HG03103 (cell line): ENCODE data around the gene LOX.
A peak's percentile ranks its signal among the peaks of the same experiment; 100 is the strongest.
"Not testable (repeated sequence)": the region's sequence is repeated elsewhere in the genome, so short reads cannot be mapped to it uniquely, and the experiment has no call there.

Experiments
- ATAC-seq: cut with Tn5 transposase; IDR thresholded peaks from one replicate; pipeline ENCODE4 v1.9.1; 2021; ENCODE audit warnings: low read depth; ENCODE audit not compliant: unreplicated experiment

The LOX gene

DNA sequence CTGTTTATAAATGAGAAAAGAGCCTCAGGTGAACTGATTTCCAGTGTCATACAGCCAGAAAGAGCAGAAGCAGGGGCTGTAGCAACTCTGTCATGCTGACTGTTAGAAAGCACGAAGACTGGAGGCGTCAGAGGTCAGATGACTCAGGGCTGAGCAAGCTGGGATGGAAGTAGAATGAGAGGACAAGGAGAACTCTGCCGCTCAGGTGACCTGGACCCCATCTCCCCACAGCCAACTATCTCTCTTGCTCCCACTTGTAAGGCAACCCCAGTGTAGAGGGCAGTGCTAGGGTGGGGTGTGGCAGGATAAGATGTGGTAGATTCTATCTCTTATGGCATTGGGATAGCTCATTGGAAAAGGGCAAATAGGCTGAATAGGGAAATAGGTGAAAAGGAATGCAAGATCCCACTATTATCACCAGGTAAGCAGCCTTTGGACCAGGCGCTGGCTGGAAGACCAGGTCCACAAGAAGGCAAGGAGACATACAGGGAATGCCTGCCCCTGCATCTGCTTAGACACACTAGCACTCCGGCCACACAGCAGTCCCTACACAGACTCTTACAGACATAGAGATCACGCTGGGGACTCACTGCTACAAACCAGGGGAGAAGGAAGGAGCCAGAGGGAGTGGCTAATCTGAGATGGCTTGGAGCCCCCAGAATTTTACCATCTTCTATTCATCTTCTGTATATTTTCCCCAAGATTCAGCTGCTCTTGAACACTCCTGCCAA lies 21.2 kb upstream of the LOX start:
- ATAC-seq = no peak

DNA sequence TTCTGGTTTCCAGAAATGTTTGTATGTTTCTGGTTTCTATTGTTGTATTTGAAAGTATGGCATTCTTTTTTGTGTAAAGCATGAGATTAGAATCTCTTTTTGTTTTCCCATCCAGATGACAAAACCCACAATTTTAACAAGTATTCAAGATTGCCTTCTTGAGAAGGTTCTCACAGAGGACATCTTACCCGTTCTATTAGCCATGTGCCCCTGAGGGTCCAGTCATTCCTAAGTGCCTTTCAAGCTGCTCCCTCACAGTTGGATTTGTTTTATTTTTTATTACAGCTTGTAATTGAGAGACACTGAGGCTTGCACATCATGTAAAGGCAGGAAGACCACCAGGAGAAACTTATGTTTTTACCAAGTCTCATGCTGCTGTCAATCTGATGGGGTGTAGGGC lies 19.3 kb upstream of the LOX start:
- ATAC-seq = no peak

DNA sequence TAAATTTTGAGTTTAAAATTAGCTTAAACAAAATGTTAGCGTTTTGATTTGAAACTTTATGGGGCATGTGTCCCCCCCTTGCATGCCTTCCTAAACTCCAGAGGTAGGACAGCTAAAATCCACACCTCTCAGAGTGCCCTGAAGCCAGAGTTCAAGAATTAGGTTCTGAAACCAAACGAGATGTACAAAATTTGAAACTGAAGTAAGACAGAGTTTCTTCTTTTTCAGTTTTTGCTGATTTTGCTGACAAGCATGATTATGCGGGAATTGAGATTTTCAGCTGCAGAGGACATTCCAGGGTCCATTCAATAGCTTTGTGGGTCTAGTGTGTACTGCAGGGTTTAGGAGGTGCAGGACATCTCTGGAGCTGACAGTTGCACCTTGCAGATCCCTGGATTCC lies 17.1 kb upstream of the LOX start:
- no peak for ATAC-seq

DNA sequence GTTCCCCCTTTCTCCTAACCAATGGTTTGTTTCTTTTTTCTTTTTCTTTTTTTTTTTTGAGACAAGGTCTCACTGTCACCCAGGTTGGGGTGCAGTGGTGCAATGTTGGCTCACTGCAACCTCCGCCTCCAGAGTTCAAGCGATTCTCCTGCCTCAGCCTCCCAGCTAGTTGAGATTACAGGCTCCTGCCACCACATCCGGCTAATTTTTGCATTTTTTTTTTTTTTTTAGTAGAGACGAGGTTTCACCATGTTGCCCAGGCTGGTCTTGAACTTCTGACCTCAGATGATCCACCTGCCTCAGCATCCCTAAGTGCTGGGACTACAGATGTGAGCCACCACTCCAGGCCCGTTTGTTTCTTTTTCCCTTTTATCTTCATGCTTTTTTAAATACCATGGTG lies 16.2 kb upstream of the LOX start:
- not testable (repeated sequence) for ATAC-seq

DNA sequence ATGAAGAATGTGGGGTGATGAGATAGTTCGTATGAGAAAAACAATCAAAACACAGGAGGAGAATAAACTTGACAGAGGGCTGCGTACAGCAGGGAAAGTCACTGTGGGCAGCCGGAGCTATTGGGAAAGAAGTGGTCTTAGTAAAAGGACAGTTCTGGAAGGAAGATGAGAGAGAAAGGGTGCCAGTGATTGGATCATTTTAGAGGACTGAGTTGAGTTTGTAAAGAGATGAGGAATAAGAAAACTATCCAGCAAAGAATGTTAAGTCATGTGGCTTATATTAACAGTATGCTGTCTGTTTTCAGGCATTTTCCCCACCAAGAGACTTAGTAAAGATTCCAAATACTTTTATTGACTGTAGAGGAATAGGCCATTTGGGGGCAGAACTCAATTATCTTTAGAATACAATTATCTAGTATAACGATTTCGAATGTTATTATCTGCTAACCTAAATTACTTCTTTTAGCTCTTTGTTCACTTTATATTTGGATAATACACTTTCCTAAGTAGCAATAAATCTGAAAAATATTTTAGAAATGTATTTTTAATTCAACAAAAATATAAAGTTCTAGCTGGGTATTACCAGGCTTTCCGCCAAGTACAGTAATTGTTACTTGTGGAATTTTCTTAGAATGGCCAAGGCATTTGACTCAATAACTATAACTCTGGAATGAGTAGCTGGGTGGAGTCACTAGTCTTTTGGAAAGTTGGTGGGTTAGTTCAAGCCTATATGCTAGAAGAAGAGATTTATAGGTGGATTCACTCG lies 15.5 kb upstream of the LOX start:
- no peak for ATAC-seq

DNA sequence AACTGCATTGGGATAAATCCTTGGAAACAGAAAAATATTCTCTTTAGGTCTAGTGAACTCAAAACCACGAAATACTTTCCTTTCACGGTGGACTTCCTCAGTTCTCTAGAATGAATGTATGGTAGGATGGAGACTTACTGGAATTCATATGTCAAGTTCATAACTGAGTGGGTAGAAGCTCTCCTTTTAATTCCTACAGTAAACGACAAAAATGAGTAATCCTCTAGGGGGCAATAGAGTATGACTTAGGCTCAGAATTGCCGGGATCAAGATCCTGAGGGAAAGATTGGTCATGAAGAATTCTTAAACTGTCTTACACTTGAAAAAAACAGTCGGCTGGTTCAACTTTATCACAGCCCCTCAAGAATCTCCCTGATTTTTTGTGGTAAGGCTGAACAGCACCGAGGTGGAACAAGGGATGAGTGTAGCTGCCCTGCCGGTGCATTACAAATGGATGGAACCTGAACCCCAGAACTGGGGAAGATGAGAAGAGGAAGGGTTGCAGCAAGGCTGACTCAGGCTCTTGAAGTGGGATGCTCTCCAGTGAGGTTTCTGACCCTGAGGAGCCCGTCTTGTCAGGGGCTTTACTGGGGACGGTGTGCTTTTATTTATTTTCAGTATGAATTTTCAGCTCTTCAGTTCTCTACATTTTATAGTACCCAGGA lies 14.0 kb upstream of the LOX start:
- no peak for ATAC-seq

DNA sequence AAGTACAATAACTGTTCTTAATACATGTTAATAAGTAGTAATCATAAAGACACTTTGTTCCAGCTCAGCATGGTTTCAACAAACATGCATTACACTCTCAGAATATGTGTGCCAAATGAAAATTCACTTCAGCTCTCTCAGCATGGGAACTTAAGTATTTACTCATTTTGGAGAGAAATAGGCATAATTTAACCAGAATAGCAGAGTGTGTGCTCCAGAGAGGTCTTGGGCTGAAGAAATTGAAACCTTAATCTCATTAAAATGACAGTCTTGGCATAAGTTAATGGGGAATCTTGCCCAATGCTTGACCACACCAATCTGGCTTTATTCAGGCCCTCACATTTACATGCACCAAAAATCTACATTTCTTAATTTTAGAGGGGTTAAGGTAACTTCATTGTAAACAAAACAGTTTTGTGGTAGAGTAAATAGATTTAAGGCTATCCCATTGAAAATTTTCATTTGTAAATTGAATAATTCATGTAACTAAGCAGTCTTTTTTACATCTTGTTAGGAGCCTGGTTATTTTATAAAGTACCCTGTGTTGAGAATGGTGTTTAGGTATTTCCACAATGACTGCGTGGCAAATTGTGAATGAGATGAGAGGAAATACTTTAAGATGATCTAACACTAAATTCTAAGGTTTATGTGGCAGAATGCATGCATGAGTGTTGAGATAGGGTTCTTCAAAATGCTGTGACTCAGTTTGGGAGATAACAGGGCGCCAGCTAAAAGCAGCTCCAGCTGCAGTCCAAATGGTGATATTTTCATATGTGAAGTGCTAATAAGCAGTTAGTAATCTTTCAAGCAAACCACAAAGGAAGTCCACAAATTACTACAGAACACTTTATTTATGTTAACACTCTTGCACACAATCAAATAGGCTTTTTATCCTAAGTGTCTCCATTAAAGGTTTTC lies 11.3 kb upstream of the LOX start:
- no peak for ATAC-seq

DNA sequence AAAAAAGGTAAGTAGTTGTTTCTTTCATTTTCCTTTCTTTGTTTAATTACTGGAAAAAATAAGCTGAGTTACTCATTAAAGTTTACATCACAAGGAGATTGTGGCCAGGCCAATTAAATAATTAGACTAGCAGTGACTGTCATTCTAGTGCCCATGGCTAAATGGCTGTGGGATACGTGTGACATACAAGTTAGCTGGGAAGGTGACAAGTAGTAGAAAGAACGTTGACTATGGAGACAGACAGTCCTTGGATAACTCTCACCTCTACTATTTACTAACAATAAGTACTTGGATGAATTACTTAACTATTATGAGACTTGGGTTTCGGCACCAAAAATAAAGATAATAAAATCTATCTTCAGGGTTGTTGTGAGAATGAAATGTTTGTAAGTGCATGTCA lies 7.0 kb upstream of the LOX start:
- ATAC-seq = no peak

DNA sequence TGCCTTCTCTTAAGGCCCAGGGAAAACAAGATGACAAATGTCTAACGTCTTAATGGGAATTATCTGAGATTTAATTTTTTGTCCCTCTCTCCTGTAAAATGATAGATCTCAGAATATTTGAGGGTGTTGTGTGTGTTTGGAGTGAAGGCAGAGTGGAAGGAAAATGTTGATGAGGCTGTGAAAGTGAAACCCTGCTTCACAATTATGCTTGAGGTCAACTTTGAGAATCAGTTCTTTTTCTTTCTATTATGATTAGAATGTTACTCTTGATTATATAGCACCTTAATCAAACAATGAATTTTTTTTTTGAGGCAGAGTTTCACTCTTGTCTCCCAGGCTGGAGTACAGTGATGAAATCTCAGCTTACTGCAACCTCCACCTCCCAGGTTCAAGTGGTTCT lies 5.5 kb upstream of the LOX start:
- ATAC-seq = no peak

DNA sequence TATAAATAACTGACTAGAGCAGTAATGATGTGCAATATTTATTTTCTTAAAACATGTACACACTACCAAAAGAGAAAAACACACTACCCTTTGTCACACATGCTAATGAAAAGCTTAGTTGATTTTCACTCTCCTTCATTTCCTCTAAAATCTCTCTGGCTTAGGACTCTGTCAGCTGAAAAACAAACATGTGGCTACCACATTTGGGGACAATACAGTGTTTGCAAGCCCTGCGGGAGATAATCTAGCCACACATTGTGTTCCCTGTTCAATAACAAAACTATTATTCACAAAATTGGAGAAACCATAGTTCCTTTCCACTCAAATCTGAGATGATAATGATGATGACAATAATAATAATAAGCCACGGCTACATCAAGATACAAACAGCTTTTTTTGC lies 3.5 kb upstream of the LOX start:
- ATAC-seq = no peak

DNA sequence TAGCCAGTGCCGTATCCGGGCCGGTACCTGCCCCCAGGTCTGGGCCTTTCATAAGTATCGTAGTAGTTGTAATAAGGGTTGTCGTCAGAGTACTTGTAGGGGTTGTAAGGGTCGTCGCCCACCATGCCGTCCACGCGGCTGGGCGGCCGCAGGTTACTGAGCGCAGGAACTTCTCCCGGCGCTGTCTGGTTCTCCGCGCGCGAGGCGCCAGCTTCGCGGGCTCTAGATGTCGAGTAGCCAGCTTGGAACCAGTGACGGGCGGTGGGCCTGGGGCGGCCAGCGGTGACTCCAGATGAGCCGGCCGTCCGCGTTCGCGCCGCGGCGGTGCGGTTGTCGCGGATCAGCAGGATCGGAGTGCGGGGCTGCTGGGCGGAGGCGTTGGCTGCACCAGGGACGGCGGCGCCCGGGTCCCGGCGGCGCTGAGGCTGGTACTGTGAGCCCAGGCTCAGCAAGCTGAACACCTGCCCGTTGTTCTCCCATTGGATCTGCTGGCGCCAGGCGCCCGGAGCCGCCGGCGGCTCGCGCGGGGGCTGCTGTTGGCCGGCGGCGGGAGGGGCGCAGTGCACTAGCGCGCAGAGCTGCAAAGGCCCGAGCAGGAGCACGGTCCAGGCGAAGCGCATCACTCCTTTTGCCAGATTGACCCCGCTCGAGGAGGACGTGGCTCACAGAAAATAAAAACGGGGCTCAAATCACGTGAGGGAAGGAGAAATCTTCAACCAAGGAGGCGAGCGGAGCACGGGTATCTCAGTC lies 518 bp downstream of the LOX start:
- peak; percentile 23 for ATAC-seq

DNA sequence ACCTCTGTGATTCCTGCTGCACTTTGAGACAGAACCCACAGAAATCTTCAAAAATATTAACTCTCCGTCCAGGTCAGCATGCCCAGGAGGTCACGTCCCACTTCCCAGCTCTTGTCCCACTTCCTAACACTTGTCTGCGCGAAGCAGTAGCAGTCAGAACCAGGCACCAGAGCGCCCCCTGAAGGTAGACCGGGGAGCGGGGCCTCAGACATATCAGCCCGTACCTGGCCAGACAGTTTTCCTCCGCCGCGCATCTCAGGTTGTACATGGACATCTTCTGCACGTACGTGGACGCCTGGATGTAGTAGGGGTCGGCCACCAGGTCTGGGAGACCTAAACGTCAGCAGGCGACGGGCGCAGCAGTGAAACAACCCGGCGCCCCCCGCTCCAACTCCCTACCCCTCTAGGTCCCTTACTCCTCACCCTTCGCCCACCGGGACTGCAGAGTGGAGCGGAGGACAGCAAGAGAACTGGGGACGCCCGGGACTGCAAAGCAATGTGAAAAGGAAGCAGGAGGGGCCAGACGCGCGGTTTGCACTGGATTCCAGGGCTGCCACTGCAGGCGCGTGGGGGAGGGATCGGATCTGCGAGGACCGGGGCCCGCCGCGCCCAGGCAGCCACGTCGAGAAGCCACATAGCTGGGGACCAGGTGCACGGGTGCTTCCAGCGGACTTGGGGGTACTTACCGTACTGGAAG lies 1.2 kb downstream of the LOX start:
- peak; percentile 49 for ATAC-seq

DNA sequence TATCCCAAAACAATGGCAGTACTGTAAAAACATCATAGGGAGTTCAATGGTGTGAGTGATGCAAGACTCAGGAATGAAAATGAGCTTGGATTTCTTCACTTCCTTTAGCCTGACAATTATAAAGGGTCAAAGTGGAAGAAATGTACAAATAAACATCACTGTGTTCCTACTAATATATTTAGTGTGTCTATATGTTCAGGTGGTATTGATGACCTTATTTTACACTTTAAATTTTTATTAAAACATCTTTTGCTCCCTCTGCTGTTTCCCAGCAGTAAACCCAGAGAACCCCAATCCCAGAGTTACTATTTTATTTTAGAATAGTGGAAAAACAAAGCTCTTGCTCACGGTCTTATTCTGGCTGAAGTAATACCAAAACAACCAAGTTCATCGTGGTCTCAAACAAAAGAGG lies 2.0 kb downstream of the LOX start:
- no peak for ATAC-seq

DNA sequence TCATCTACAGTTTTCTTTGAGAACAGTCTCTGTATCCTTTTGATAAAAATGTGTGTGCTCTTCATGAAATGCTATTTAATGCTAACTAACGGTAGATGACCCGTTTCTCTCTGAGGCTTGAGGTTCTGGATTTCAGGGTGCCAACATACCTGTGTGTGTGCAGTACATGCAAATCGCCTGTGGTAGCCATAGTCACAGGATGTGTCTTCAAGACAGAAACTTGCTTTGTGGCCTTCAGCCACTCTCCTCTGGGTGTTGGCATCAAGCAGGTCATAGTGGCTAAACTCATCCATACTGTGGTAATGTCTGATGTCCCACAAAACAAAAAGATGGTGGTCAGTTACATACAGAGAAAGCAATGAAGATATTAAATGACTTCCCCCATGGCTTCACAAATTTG lies 4.2 kb downstream of the LOX start:
- ATAC-seq = no peak

DNA sequence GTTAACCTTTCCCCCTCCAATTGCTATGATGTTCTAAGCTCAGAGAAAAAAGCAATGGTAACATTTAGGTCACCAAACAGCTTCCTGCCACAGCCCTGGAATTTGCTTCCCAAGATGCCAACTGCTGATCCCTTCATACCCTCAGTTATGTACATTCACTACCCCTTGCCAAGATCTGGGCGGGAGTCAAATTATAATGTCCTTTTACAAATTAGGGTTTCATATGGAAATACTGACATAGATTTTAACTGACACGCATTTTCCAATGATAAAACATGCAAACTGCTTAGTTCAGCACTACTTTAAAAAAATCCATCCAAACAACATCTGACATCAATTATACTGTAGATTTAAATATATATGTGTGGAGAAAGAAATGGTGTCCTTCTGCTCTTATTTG lies 5.0 kb downstream of the LOX start:
- ATAC-seq = no peak

DNA sequence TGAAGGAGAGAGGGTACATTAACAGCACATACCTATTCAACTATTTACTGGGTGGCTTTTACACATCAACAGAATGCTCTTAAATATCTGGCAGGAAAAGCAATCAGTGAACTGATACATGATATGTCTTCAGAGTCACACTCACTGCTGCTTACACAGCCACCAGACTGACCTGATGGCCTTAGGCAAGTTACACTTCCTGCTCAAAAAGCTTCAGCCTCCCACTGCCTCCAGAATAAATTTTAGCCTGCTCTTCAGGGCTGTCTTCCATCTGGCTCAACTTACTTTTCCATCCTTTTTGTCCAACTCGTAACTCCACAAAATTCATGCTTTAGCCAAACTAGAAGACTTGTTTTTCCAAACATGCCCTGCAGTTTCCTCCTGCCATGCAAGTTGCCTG lies 10.7 kb downstream of the LOX start:
- no peak for ATAC-seq

DNA sequence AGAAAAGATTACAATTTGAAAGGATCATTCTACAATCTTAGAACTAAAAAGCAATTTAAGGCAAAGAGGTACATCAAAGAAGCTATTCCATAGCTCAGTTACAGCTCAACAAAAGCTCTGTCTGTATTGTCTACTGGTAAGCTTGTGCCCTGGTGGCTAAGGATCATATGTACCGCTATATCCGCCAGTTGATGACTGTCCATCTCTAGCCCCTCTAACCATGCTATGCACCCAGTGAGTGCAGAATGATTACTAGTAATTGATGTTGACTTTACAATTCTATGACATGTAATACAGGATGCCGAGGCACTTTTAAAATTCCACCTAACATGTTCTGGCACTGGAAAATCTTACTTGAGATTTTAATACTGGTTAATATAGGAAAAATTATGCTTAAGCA lies 13.1 kb downstream of the LOX start:
- ATAC-seq = no peak

DNA sequence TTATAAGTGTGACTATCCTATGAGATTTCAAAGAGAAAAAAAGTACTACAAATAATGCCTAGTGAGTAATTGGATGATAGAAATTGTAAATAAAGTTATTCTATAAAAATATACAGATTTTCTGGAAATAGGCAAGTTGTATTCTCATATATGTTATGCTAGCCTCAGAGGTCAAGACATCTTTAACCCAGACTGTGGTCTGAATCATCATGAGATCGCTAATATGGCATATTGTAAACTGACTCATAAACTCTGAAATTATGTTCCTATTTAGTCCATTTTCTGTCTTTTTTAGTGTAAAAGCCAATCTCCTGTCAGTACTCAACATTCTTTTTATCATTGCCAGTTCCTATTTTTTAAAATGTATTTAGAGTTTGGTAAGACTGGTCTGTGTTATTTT lies 14.2 kb downstream of the LOX start:
- ATAC-seq = no peak

DNA sequence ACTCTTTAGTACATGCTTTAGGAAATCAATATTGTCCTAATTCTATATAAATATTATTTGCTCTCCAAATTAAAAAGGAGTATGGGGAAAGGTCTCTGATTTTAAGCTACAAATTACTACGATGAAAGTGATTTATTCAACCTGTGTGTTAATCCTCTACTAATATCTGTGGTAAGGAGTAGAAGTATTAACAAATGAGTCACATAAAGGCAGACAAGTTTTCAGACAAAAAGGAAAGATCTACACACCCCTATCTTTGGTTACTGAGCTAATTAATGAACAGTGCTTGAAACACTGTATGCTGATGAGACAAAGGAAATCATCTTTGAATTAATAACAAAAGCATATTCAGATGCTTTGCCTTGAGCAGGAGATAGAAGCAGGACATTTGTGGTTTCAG lies 15.9 kb downstream of the LOX start:
- no peak for ATAC-seq
